ENCODE data around the gene FIGN. TPM values are rescaled to one million over a fixed set of nuclear protein-coding genes. Genes with fewer than 3 reads are reported as not detected.

The FIGN gene
- total RNA-seq (2014; rRNA removed; shearing (Covaris generic)) = 5.3 and 5.8 TPM in 2 replicates

- DNase-seq (ENCODE audit: low read depth) = peak; percentile 88
These were observed at the start of gene FIGN for GRCh38 chr2:163735685-163736432. Gene FIGN, minus strand, starts transcription at chr2:163736008. Its CDS starts 1,081 bp downstream, at chr2:163734927.

- no peak for DNase-seq (ENCODE audit: low read depth)
These were observed 49.4 kb upstream of the FIGN start for GRCh38 chr2:163785162-163785561.

DNA sequence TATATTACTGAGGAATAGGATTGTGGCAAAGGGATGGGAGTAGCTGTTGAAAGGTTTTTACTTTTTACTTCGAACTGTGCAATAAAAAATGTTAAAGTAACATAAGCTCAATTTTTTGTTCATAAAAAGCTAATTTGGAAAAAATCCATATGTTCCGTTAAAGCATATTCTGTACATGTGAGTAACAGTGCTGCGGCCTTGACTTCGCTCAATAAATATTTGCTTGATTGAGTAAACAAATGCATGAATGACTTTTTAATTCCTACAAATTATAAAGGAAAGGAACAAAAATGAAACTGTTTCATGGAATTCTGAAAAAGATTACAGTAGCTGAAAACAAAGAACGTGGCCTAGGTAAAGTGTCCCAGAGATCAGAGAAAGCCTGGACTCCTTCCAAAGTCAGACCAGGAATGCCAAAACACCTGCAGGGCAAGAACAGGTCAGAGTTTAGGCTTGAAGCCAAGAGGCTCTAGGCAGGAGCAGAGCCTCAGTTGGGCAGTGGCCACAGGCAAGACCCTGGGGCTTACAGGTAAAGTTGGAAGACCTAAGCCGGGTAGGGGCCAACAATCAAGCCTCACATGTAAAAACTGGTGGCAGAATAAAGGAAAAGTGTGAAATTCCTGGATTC lies 44.3 kb upstream of the FIGN start:
- DNase-seq (ENCODE audit: low read depth) = no peak

DNA sequence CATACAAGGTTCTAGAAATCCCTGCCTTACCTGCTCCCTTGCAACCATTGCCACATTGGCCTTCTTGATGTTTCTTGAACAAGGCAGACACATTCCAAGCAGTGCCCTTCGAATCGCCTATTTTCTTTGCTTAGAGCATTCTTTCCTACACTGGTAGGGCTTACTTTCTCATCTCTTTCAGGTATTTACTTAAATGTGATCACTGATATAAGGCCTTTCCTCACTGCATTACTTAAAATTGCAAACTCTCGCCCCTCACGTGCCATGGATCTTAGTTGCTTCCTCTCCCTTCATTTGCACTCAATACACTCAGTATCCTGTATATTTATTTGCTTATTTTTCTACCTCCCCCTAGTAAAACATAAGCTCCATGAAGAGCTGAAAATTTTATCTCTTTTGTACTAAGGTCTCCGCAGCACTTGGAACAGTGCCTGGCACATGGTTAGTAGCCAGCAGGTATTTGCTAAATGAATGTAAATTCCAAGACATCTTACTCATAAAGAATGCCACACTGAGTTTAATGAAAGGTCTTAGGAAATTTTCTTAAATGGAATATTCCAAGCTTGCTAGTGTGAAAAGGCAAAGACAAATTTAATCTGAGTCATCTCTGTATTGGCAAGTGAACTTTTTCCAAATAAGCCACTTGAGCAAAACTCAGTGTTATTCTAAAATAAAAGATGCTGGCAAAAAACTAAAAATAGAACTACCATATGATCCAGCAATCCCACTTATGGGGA lies 42.4 kb upstream of the FIGN start:
- DNase-seq (ENCODE audit: low read depth) = peak; percentile 90

DNA sequence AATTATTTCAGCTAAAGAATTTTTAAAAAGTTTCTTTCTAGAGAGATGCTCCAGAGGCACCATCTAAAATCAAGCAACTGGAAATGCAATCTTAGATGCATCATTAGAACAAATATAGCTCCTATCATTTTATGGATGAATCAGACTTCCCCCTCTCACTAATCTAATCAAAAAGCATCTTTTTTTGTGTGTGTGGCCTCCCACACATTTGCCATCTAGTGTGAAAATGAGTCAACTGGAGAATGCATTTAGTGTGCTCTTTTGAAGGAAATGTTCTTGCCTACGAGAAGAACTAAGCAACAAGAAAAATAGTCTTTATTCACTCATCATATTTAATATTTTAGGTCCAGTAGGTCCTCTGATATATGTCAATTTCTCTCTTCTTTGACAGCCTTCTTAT lies 39.5 kb upstream of the FIGN start:
- DNase-seq (ENCODE audit: low read depth) = peak; percentile 45

DNA sequence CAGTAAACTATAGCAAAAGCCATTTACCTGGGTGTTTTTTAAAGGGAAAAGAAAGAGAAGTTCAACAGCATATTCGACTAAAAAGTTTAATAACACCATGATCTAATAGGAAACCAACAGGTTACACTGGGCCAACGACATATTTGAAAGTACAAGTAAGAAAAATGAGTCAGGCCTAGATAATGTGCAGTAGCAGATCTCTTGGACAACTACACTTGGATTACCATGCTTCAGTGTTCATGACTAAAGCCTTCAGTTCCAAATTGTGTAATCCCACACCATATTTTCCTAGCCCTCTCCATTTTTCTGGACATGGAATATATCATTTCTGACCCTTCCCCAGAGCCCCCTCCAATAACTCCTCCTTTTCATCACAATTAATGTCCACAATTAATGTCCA lies 39.1 kb upstream of the FIGN start:
- DNase-seq (ENCODE audit: low read depth) = peak; percentile 79

DNA sequence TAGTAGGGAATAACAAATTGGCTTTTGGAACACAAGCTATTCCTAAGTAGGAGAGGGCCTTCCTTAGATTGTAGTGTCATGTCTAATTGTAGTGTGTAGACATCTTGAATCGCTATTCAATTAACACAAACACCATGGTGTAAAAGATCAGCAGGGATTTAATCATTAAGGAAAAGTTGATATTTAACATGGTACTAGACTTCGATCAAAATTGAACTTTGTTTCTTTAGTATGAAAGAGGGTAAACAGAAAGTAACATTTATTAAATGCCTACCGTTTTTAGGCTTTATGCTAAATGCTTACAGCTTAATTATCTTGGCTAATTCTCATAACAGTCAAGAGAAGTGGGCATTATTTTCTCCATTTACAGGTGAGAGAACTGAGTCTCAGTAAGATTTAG lies 37.5 kb upstream of the FIGN start:
- DNase-seq (ENCODE audit: low read depth) = no peak

DNA sequence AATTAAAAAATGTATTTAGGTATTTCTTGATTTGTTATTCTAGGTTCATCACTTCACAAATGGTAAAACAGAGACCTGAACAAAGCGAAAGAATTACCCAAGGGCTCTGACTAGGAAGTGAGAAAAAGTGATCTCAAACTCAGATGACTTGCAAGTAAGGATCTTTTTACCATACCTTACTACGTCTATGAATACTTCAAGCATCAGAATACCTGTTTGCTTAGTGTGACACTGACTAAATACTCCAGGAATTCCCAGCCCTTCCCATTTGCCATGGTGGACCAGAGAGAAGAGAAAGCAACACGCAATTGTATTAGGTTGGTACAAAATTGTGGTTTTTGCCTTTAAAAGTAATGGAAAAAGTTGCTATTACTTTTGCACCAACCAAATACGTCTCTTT lies 35.8 kb upstream of the FIGN start:
- no peak for DNase-seq (ENCODE audit: low read depth)

DNA sequence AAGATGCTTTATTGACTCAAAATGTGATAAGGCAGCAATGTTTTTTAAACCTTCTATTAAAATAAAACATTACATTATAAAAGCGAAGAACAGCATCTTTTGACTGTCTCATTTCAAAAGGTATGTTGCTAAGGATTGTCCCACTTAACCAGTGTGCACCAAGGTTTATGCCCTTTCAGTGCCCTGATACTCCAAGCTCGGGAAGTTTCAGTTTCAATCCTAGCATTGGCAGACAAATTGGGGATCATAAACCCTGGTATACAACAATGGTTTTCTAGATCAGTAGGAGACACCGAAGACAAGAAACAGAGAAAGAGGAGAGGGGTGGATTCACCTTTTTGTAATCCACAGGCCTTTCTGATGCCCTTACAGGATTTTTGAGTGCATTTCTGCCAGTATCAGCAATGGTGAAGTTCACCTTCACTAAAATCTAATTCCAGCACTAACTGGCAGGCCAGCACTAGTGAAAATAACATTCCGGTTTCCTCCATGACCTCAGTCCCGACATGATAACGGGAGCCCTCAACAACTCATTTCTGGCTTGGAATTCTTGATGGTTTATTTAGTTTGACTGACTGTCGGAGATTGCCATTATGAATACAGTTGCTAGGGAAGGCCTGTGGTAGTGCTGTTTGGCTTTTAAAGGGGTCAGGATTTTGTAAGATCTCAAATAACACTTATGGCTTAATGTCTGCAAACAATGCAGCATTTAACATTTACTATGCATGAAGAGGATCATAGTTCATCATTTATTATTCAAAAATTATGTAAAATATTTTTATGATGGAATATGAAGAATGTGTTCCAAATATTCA lies 33.3 kb upstream of the FIGN start:
- no peak for DNase-seq (ENCODE audit: low read depth)

- no peak for DNase-seq (ENCODE audit: low read depth)
These were observed 31.3 kb upstream of the FIGN start for GRCh38 chr2:163767097-163767496.

DNA sequence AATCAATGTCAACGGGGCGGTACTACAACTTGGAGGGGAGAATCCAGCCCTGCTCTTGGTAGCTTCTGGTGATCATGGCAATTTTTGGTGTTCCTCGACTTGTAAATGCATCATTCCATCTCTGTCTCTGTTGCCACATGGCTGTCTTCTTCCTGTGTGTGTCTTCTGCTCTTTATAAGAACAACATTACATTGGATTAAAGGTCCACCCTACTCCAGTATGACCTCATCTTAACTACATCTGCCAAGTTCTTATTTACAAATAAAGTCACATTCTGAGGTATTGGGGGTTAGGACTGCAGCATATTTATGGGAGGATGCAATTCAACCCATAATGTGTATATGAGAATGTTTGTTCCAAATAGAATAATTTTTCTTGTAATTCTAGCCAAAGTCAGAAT lies 28.8 kb upstream of the FIGN start:
- no peak for DNase-seq (ENCODE audit: low read depth)

DNA sequence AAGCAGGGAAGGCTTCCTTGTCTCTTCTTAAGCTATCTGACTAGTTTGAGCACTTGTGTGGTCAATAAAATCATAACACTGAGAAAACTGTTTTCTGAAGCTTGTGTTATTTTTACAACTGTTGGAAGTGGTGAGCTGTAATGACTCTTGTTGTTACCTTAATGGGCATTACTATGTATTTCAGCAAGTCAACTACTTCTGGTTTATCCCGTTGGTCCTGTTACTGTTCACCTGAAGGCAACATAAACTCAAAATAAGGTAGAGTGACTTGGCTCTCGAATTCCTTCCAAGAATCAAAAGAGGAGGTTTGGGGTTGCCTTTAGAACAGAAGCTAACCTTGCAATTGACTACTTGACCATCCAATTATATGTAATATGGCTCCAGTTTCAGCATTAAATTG lies 23.2 kb upstream of the FIGN start:
- DNase-seq (ENCODE audit: low read depth) = no peak

DNA sequence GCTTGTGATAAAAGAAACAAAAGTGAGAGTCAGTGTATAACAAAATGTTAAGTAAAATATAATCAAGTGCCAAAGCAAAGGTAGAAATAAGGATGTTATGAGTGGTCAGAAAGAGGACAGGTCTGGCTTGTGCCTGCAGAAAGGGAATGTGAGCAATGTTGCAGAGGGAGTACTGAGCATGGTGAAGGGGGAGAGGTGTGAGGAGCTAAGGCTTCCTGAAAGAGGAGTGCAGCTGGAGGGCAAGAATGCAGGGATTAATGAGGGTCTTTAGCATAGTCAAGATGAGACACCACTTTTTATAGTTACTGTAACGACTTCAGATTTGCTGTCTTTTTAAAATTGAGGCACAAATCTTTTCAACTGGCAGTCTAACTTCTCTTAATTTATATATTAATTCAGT lies 22.0 kb upstream of the FIGN start:
- DNase-seq (ENCODE audit: low read depth) = no peak

- DNase-seq (ENCODE audit: low read depth) = no peak
These were observed 20.8 kb upstream of the FIGN start for GRCh38 chr2:163756588-163756987.

DNA sequence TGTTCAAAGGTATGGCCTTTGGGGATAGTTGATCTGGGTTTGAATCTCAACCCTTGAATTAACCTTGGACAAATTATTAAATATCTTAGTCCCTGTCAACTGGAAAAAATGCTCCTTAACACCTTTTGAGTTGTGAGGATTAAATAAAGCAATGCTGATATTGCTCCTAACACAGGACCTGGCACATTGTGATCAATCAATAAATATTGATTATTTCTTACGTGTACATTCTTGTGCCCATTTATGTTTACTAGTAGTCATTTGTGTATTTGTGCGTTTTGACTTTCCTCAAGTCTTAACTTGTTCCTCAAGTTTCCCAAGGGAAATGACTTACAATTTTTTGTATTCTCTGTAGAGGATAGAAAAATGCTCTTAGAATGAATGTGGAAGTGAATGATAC lies 19.6 kb upstream of the FIGN start:
- DNase-seq (ENCODE audit: low read depth) = no peak

DNA sequence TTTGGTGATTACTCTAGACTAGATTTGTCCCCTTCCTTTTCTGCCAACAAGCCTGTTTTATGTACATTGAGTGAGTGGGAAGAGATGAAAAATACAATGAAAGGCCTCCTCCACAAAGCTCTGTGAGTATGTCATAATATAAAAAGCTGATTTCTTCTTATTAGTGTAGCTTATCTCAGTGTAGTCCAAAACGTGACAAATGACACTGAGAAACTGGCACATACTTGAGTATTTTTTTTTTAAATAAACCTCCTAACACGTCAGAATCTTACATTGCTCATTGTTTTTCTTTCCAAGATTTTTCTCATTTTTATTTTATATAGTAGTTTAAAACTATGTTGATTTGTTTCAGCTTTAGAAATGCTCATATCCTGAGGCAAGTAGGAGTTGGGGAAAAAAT lies 17.9 kb upstream of the FIGN start:
- no peak for DNase-seq (ENCODE audit: low read depth)

GRCh38 chr2:163752267-163752666 lies 16.5 kb upstream of the FIGN start:
- DNase-seq (ENCODE audit: low read depth) = no peak

- no peak for DNase-seq (ENCODE audit: low read depth)
These were observed 15.9 kb upstream of the FIGN start for GRCh38 chr2:163751696-163752095.

- DNase-seq (ENCODE audit: low read depth) = no peak
These were observed 12.6 kb upstream of the FIGN start for GRCh38 chr2:163748420-163748819.

DNA sequence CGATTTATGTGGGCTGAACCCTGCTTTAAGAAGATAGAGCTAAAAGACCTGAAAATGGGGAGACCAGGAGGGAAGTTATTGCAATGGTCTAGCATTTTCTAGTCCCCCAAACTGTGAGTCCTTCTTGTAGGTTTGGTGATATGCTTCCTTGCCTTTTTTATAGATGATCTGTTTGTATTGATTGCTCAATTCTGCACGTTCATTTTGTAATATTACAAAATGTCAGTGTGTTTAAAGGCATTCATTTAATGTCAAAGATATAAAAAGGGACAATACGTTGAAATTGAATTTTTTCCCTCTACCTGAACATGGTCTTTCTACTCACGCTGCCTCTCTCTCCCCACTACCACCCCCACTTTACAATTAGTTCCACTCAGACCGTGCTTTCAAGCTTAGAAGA lies 5.6 kb upstream of the FIGN start:
- no peak for DNase-seq (ENCODE audit: low read depth)

DNA sequence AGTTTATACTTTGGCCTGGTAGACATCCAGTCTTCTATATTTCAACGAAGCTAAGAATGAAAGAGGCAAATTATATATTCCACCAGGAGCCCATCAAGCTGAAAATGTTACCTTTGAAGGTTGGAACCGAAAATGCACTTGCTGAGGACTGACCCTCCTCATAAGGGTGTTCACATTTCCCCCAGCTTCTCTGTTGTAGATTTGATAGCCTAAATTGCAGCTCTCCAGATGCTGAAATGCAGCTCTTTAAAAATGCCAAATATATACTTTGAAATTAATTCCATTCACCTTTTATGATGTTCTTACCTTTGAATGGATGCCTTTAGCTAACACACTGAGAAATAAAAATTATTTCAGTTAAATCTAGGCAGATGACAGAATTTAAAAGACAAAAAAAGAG lies 1.8 kb upstream of the FIGN start:
- no peak for DNase-seq (ENCODE audit: low read depth)

DNA sequence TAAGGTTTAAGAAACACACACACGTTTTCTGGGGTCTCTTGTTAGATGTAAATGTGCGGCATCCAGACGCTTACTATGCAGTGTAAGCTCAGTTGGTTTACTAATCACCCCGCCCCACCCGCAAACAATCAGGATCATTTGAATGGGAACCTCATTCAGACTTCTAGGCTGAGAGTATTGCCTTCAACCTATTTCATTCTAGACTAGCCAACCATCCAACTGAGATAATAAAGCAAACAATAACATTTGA lies 1.3 kb upstream of the FIGN start:
- no peak for DNase-seq (ENCODE audit: low read depth)

All from RPMI7951 (cell line).